Neural cell (in vitro differentiated cells): ENCODE data around the gene MICAL2. TPM values are rescaled to one million over a fixed set of nuclear protein-coding genes. Genes with fewer than 3 reads are reported as not detected.

Experiments
- H2AFZ ChIP-seq: fragments of 200-600, 300-800 bp; sonication (generic), shearing (Covaris generic); 2 replicates; pipeline ENCODE4 v1.6.0; 2014; ENCODE audit warnings: low read depth, mild to moderate bottlenecking, antibody characterized with exemption, low read length, moderate library complexity
- H3F3A ChIP-seq: fragments of 200-600 bp; shearing (Covaris generic); 2 replicates; pipeline ENCODE4 v1.6.1; 2016; ENCODE audit warnings: mild to moderate bottlenecking, moderate library complexity, mixed read lengths, antibody characterized with exemption, low read length; ENCODE audit not compliant: insufficient read depth, poor library complexity, severe bottlenecking
- H3K27ac ChIP-seq: fragments of 200-600, 300-800 bp; sonication (generic), shearing (Covaris generic); 2 replicates; pipeline ENCODE4 v1.5.1; 2014; ENCODE audit warnings: mild to moderate bottlenecking, low read length, moderate library complexity
- H3K27me3 ChIP-seq: fragments of 300-800, 200-600 bp; sonication (generic), shearing (Covaris generic); 2 replicates; pipeline ENCODE4 v1.6.0; 2014; ENCODE audit warnings: mild to moderate bottlenecking, low read depth, low read length, moderate library complexity; ENCODE audit not compliant: insufficient read depth
- H3K36me3 ChIP-seq: fragments of 300-800, 200-600 bp; sonication (generic), shearing (Covaris generic); 2 replicates; pipeline ENCODE4 v1.5.1; 2014; ENCODE audit warnings: mild to moderate bottlenecking, antibody characterized with exemption, low read length, moderate library complexity; ENCODE audit not compliant: insufficient read depth
- H3K4me2 ChIP-seq: fragments of 300-800, 200-600 bp; sonication (generic), shearing (Covaris generic); 2 replicates; pipeline ENCODE4 v1.6.0; 2014; ENCODE audit warnings: mild to moderate bottlenecking, low read length
- H3K4me3 ChIP-seq: fragments of 300-800, 200-600 bp; sonication (generic), shearing (Covaris generic); 2 replicates; pipeline ENCODE4 v1.5.1; 2014; ENCODE audit warnings: mild to moderate bottlenecking, low read length, moderate library complexity
- H3K79me2 ChIP-seq: fragments of 200-600 bp; shearing (Covaris generic); replicated peaks from 2 replicates; pipeline ENCODE4 v1.6.0; 2014; ENCODE audit warnings: mild to moderate bottlenecking, low read length, moderate library complexity; ENCODE audit not compliant: insufficient read depth
- H3K9ac ChIP-seq: fragments of 300-800, 200-600 bp; sonication (generic), shearing (Covaris generic); 2 replicates; pipeline ENCODE4 v1.6.1; 2016; ENCODE audit warnings: mild to moderate bottlenecking, low read length, mixed read lengths
- H3K9me2 ChIP-seq: fragments of 200-600 bp; shearing (Covaris generic); 2 replicates; pipeline ENCODE4 v1.6.1; 2016; ENCODE audit warnings: mild to moderate bottlenecking, low read length, mixed read lengths; ENCODE audit not compliant: insufficient read depth
- H3K9me3 ChIP-seq: fragments of 200-600, 300-800 bp; sonication (generic), shearing (Covaris generic); 2 replicates; pipeline ENCODE4 v1.6.1; 2016; ENCODE audit warnings: mild to moderate bottlenecking, mixed run types, low read length, moderate library complexity, mixed read lengths
- H4K20me1 ChIP-seq: fragments of 200-600 bp; shearing (Covaris generic); 2 replicates; pipeline ENCODE4 v1.6.1; 2016; ENCODE audit warnings: mild to moderate bottlenecking, mixed run types; ENCODE audit not compliant: insufficient read depth
- EP300 ChIP-seq: fragments of 450-650 bp; conservative IDR thresholded peaks from 2 replicates; pipeline ENCODE4 v1.6.1; 2014; ENCODE audit warnings: antibody characterized with exemption, mild to moderate bottlenecking, moderate library complexity; ENCODE audit not compliant: poor library complexity, severe bottlenecking
- EZH2 ChIP-seq: fragments of 200-600, 300-800 bp; shearing (Covaris generic), sonication (generic); IDR thresholded peaks from 2 replicates; pipeline ENCODE4 v1.6.1; 2014; ENCODE audit warnings: antibody characterized with exemption, low read length, borderline replicate concordance, mild to moderate bottlenecking; ENCODE audit not compliant: insufficient read depth, poor library complexity, severe bottlenecking
- MXI1 ChIP-seq: fragments of 450-650 bp; conservative IDR thresholded peaks from 2 replicates; pipeline ENCODE4 v1.6.1; 2014; ENCODE audit warnings: antibody characterized with exemption, mild to moderate bottlenecking; ENCODE audit not compliant: poor library complexity, severe bottlenecking
- POLR2AphosphoS5 ChIP-seq: IDR thresholded peaks from 2 replicates; pipeline ENCODE4 v1.6.1; 2012
- RAD21 ChIP-seq: fragments of 450-650 bp; conservative IDR thresholded peaks from 2 replicates; pipeline ENCODE4 v1.6.1; 2014; ENCODE audit warnings: antibody characterized with exemption, mild to moderate bottlenecking, moderate library complexity
- SMC3 ChIP-seq: fragments of 450-650 bp; conservative IDR thresholded peaks from 2 replicates; pipeline ENCODE4 v1.6.1; 2014; ENCODE audit warnings: antibody characterized with exemption, mild to moderate bottlenecking, moderate library complexity; ENCODE audit not compliant: poor library complexity
- TAF1 ChIP-seq: IDR thresholded peaks from 2 replicates; pipeline ENCODE4 v1.6.1; 2012; ENCODE audit warnings: low read depth
- polyA plus RNA-seq: library from polyadenylated mRNA; depleted of rRNA; stranded (reverse); fragments of >200 nt; gene quantifications from 2 replicates; pipeline ENCODE4 v1.2.3, GENCODE V29; 2014
- TF ChIP-seq, protein P1 (sequence below): fragments of 450-650 bp; IDR thresholded peaks from 2 replicates; pipeline ENCODE4 v1.5.1; 2014; ENCODE audit warnings: antibody characterized with exemption, mild to moderate bottlenecking, moderate library complexity; ENCODE audit not compliant: poor library complexity, severe bottlenecking
- TF ChIP-seq, protein P2 (sequence below): IDR thresholded peaks from 2 replicates; pipeline ENCODE4 v1.6.1; 2012; ENCODE audit warnings: borderline replicate concordance

The MICAL2 gene
- polyA plus RNA-seq, 1 donor from 2014 or later, result 2.2 TPM

DNA sequence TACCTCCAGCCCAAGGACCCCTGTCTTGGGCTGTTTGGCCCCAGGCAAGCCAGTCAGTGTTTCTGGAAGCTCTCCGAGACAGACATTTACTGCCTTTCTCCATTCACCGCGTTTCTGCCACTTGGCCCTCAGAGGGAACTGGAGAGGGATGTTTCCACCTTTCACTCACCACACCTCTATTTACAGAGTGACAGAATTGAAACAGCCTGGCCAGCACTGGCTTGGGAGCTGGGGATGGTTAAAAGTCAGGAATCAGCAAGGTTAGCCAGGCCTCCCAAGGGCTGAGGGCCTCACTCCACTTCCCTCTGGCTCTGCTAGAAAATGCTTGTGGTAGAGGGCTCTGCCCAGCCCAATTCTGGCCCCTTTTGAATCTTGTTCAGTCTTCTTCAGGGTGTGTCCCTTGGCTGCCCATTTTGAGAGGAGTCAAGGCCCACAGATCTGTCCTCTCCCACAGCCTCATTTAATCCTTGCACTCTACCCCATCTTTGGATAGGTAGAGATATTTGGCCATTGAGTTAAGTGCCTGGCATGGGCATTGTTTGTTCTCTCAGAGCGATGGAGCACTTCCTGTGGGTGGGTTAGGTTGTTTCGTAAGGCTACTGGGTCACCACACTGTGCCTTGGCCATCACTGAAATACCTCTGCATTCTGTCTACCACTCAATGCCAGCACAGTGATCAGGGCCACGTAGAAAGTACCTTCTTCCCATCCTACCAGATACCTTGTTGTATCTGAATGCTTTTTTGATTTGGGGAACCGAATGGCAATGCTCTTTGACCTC lies 119.2 kb downstream of the MICAL2 start:
- Histone ChIP-seq H3K9ac (no peak overlapping the region), H4K20me1 (no peaks in the 10 kb centered on the region), H3F3A (no peaks in the 10 kb centered on the region), H3K4me2 (no peak overlapping the region), H3K36me3 (no peaks in the 10 kb centered on the region), H3K4me3 (no peak overlapping the region), H3K27me3 (no peaks in the 10 kb centered on the region), H2AFZ (no peak overlapping the region), H3K79me2 (no peaks in the 10 kb centered on the region), H3K27ac (no peak overlapping the region), H3K9me2 (no peaks in the 10 kb centered on the region), H3K9me3 (no peaks in the 10 kb centered on the region)
- TF ChIP-seq RAD21 (no peak), SMC3 (no peak), MXI1 (no peak), EZH2 (no peak), TAF1 (no peak), EP300 (no peak), POLR2AphosphoS5 (no peak)
- TF ChIP-seq, protein P1, sequence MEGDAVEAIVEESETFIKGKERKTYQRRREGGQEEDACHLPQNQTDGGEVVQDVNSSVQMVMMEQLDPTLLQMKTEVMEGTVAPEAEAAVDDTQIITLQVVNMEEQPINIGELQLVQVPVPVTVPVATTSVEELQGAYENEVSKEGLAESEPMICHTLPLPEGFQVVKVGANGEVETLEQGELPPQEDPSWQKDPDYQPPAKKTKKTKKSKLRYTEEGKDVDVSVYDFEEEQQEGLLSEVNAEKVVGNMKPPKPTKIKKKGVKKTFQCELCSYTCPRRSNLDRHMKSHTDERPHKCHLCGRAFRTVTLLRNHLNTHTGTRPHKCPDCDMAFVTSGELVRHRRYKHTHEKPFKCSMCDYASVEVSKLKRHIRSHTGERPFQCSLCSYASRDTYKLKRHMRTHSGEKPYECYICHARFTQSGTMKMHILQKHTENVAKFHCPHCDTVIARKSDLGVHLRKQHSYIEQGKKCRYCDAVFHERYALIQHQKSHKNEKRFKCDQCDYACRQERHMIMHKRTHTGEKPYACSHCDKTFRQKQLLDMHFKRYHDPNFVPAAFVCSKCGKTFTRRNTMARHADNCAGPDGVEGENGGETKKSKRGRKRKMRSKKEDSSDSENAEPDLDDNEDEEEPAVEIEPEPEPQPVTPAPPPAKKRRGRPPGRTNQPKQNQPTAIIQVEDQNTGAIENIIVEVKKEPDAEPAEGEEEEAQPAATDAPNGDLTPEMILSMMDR, result no peak
- TF ChIP-seq, protein P2, sequence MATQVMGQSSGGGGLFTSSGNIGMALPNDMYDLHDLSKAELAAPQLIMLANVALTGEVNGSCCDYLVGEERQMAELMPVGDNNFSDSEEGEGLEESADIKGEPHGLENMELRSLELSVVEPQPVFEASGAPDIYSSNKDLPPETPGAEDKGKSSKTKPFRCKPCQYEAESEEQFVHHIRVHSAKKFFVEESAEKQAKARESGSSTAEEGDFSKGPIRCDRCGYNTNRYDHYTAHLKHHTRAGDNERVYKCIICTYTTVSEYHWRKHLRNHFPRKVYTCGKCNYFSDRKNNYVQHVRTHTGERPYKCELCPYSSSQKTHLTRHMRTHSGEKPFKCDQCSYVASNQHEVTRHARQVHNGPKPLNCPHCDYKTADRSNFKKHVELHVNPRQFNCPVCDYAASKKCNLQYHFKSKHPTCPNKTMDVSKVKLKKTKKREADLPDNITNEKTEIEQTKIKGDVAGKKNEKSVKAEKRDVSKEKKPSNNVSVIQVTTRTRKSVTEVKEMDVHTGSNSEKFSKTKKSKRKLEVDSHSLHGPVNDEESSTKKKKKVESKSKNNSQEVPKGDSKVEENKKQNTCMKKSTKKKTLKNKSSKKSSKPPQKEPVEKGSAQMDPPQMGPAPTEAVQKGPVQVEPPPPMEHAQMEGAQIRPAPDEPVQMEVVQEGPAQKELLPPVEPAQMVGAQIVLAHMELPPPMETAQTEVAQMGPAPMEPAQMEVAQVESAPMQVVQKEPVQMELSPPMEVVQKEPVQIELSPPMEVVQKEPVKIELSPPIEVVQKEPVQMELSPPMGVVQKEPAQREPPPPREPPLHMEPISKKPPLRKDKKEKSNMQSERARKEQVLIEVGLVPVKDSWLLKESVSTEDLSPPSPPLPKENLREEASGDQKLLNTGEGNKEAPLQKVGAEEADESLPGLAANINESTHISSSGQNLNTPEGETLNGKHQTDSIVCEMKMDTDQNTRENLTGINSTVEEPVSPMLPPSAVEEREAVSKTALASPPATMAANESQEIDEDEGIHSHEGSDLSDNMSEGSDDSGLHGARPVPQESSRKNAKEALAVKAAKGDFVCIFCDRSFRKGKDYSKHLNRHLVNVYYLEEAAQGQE, result no peak

DNA sequence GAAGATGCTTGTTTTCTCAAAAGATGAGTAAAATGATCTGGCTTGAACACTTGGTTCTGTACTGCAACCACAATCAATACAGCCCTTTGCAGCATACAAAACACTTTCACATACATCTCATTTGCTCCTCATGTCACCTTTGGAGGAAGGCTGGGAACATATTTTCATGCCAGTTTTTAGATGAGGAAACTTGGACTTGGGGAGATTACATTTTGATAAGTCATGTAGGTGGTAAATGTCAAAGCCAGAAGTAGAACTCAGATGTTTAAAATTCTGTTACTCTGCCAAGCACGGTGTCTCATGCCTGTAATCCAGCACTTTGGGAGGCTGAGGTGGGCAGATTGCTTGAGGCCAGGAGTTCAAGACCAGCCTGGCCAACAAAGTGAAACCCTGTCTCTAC lies 121.8 kb downstream of the MICAL2 start:
- no peaks in the 10 kb centered on the region for H3K79me2 ChIP-seq
- TF ChIP-seq, protein P2, result no peak
- TF ChIP-seq MXI1 (no peak), EP300 (no peak), RAD21 (no peak), EZH2 (no peak), POLR2AphosphoS5 (no peak), SMC3 (no peak), TAF1 (no peak)
- TF ChIP-seq, protein P1, result no peak
- H3K4me2 ChIP-seq, result no peak overlapping the region
- no peaks in the 10 kb centered on the region for H3K27me3 ChIP-seq
- H3F3A ChIP-seq, result no peaks in the 10 kb centered on the region
- H3K27ac ChIP-seq, result no peak overlapping the region
- H3K4me3 ChIP-seq, result no peak overlapping the region
- H2AFZ ChIP-seq, result no peak overlapping the region
- H3K9ac ChIP-seq, result no peak overlapping the region
- H3K9me3 ChIP-seq, result no peaks in the 10 kb centered on the region
- no peaks in the 10 kb centered on the region for H3K36me3 ChIP-seq
- no peaks in the 10 kb centered on the region for H4K20me1 ChIP-seq
- no peaks in the 10 kb centered on the region for H3K9me2 ChIP-seq
